MM.1S (cell line): Measurements from ENCODE around the gene POP7.

Experiments
- EZH2 ChIP-seq: fragments of 300-600 bp; sonication (generic); optimal IDR thresholded peaks from 2 replicates; pipeline ENCODE3; 2017; ENCODE audit warnings: low read depth, mild to moderate bottlenecking, antibody characterized with exemption, low read length, mixed read lengths
- EZH2phosphoT487 ChIP-seq: fragments of 300-600 bp; sonication (generic); IDR thresholded peaks from 2 replicates; pipeline ENCODE4 v1.6.1; 2018; ENCODE audit warnings: antibody characterized with exemption, low read length
- TF ChIP-seq, protein P1 (sequence below): fragments of 300-600 bp; sonication (generic); IDR thresholded peaks from 2 replicates; pipeline ENCODE4 v1.5.1; 2016; ENCODE audit warnings: antibody characterized with exemption, low read length, mixed read lengths

DNA sequence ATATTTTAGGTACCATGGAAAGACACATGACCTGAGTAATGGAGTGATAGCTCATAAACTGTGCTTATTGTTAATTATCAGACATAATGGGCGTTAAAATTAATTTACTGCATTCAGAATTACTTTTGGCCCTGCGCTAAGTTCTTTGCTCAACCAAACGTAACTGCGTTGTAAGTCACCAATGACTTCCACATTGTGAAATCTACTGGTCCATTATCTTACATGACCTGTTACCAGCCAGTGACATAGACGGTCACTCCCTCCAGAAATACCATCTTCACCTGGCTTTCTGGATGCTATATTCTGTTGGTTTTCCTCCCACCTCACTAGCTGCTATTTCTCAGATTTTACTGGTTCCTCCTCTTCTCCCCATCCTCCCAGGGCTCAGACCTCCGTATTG lies 6.9 kb upstream of the POP7 start:
- TF ChIP-seq, protein P1, sequence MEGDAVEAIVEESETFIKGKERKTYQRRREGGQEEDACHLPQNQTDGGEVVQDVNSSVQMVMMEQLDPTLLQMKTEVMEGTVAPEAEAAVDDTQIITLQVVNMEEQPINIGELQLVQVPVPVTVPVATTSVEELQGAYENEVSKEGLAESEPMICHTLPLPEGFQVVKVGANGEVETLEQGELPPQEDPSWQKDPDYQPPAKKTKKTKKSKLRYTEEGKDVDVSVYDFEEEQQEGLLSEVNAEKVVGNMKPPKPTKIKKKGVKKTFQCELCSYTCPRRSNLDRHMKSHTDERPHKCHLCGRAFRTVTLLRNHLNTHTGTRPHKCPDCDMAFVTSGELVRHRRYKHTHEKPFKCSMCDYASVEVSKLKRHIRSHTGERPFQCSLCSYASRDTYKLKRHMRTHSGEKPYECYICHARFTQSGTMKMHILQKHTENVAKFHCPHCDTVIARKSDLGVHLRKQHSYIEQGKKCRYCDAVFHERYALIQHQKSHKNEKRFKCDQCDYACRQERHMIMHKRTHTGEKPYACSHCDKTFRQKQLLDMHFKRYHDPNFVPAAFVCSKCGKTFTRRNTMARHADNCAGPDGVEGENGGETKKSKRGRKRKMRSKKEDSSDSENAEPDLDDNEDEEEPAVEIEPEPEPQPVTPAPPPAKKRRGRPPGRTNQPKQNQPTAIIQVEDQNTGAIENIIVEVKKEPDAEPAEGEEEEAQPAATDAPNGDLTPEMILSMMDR, result no peak
- TF ChIP-seq EZH2 (no peak), EZH2phosphoT487 (no peak)
